ENCODE measurements around the gene TMEM33.

Gene TMEM33

DNA sequence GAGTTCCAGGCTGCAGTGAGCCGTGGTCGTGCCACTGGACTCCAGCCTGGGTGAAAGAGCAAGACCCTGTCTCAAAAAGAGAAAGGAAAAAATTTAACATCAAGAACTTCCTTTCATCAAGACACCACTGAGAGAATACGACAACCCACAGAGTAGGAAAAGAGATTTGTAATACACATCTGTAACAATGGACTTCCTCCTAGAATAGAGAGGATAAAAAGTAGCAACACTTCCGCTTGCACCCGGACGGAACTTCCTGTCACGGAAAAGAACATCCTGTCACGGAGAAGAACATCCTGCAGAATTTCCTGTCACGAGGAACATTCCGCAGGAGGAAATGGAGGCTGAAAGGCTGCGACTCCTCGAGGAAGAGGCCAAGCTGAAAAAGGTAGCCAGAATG, 46.2 kb downstream of the TMEM33 start, which contains the start of gene DCAF4L1:
TSS of gene DCAF4L1 (plus strand) at position 301 of the 400 bp plus-strand sequence. CDS start at position 338, 37 bp downstream.
- no peaks in the 10 kb centered on the region for H3K4me1 ChIP-seq (ENCODE audit: control insufficient read depth, insufficient read depth, low read length)
- H3K4me3 ChIP-seq (ENCODE audit: low read depth, low read length), result no peak within 1 kb of the TSS
- ChIA-PET POLR2A (no interaction called here), CTCF (no interaction called here)
- H3K9me3 ChIP-seq (ENCODE audit: control insufficient read depth, insufficient read depth, low read depth, low read length), result no peaks in the 10 kb centered on the region
- no peak within 1 kb of the TSS for H3K27ac ChIP-seq (ENCODE audit: extremely low read depth, low read depth, low read length)
- no peak for TF ChIP-seq ZNF561 (tag by site-specific recombination; IDR thresholded peaks at IDR 0.05; ENCODE audit: borderline replicate concordance)
- no peak for TF ChIP-seq ZSCAN4 (tag by site-specific recombination; IDR thresholded peaks at IDR 0.05)
- TF ChIP-seq OVOL3 (tag by site-specific recombination; IDR thresholded peaks at IDR 0.05), result no peak
- TF ChIP-seq ZNF132 (tag by site-specific recombination; IDR thresholded peaks at IDR 0.05; ENCODE audit: borderline replicate concordance), result no peak
- no peak for TF ChIP-seq ZNF266 (tag by site-specific recombination; IDR thresholded peaks at IDR 0.05; ENCODE audit: low read depth)
- TF ChIP-seq KLF1 (tag by site-specific recombination; IDR thresholded peaks at IDR 0.05), result no peak
- no peak for TF ChIP-seq ZBTB17 (tag by site-specific recombination; IDR thresholded peaks at IDR 0.05)
- no peak for TF ChIP-seq ZNF157 (tag by site-specific recombination; IDR thresholded peaks at IDR 0.05)
- no peak for TF ChIP-seq ZNF658 (tag by site-specific recombination; IDR thresholded peaks at IDR 0.05)
- no peak for TF ChIP-seq ZNF175 (tag by site-specific recombination; IDR thresholded peaks at IDR 0.05)
- no peak for TF ChIP-seq ZNF677 (tag by site-specific recombination; IDR thresholded peaks at IDR 0.05)
- no peak for TF ChIP-seq FEZF1 (tag by site-specific recombination; IDR thresholded peaks at IDR 0.05)
- no peak for TF ChIP-seq GFI1B (tag by site-specific recombination; IDR thresholded peaks at IDR 0.05)
- no peak for TF ChIP-seq ZNF792 (tag by site-specific recombination; IDR thresholded peaks at IDR 0.05)
- no peak for TF ChIP-seq PRDM6 (tag by site-specific recombination; IDR thresholded peaks at IDR 0.05)
- TF ChIP-seq ZSCAN16 (tag by site-specific recombination; IDR thresholded peaks at IDR 0.05), result no peak
- TF ChIP-seq ZNF423 (tag by site-specific recombination; IDR thresholded peaks at IDR 0.05), result no peak
- TF ChIP-seq TRIM28 (IDR thresholded peaks at IDR 0.05; ENCODE audit: borderline replicate concordance, low read length), result no peak
- TF ChIP-seq ZNF37A (tag by site-specific recombination; IDR thresholded peaks at IDR 0.05), result no peak
- H3K36me3 ChIP-seq (ENCODE audit: control insufficient read depth in 2 of 2, insufficient read depth in 1 of 2, low read length in 2 of 2), result no peaks in the 10 kb centered on the region

GRCh38 chr4:41982716-41983115, 47.5 kb downstream of the TMEM33 start:
- Histone ChIP-seq H3K4me3 (ENCODE audit: low read depth, low read length) (no peak overlapping the region), H3K9me3 (ENCODE audit: control insufficient read depth, insufficient read depth, low read depth, low read length) (no peaks in the 10 kb centered on the region), H3K27ac (ENCODE audit: extremely low read depth, low read depth, low read length) (no peak overlapping the region), H3K36me3 (ENCODE audit: control insufficient read depth in 2 of 2, insufficient read depth in 1 of 2, low read length in 2 of 2) (no peaks in the 10 kb centered on the region), H3K4me1 (ENCODE audit: control insufficient read depth, insufficient read depth, low read length) (no peaks in the 10 kb centered on the region)
- ChIA-PET POLR2A (no interaction called here), CTCF (no interaction called here)
- TF ChIP-seq ZXDB (tag by site-specific recombination; IDR thresholded peaks at IDR 0.05) (no peak), GLIS2 (tag by site-specific recombination; IDR thresholded peaks at IDR 0.05) (no peak), ZNF621 (tag by site-specific recombination; IDR thresholded peaks at IDR 0.05) (no peak), ZNF747 (tag by site-specific recombination; IDR thresholded peaks at IDR 0.05) (no peak), ZNF48 (tag by site-specific recombination; IDR thresholded peaks at IDR 0.05) (no peak), ZEB2 (tag by site-specific recombination; IDR thresholded peaks at IDR 0.05) (no peak), ZNF280D (tag by site-specific recombination; IDR thresholded peaks at IDR 0.05) (no peak), ZIC2 (tag by site-specific recombination; IDR thresholded peaks at IDR 0.05) (no peak), ZNF394 (tag by site-specific recombination; IDR thresholded peaks at IDR 0.05; ENCODE audit: borderline replicate concordance) (no peak), ZNF175 (tag by site-specific recombination; IDR thresholded peaks at IDR 0.05) (no peak), ZNF121 (tag by site-specific recombination; IDR thresholded peaks at IDR 0.05) (no peak), ZNF146 (tag by site-specific recombination; IDR thresholded peaks at IDR 0.05) (no peak), TCF7L2 (IDR thresholded peaks at IDR 0.05; ENCODE audit: borderline replicate concordance, low read depth, low read length) (no peak), ZNF311 (tag by site-specific recombination; IDR thresholded peaks at IDR 0.05; ENCODE audit: borderline replicate concordance) (no peak)
- TF ChIP-seq, protein P1, sequence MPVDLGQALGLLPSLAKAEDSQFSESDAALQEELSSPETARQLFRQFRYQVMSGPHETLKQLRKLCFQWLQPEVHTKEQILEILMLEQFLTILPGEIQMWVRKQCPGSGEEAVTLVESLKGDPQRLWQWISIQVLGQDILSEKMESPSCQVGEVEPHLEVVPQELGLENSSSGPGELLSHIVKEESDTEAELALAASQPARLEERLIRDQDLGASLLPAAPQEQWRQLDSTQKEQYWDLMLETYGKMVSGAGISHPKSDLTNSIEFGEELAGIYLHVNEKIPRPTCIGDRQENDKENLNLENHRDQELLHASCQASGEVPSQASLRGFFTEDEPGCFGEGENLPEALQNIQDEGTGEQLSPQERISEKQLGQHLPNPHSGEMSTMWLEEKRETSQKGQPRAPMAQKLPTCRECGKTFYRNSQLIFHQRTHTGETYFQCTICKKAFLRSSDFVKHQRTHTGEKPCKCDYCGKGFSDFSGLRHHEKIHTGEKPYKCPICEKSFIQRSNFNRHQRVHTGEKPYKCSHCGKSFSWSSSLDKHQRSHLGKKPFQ (tag by site-specific recombination; IDR thresholded peaks at IDR 0.05), result no peak
